ENCODE data around the gene CACHD1. TPM values are rescaled to one million over a fixed set of nuclear protein-coding genes. Genes with fewer than 3 reads are reported as not detected.

The CACHD1 gene
- total RNA-seq, 1 donor from 2014 or later, result 41.0 TPM

DNA sequence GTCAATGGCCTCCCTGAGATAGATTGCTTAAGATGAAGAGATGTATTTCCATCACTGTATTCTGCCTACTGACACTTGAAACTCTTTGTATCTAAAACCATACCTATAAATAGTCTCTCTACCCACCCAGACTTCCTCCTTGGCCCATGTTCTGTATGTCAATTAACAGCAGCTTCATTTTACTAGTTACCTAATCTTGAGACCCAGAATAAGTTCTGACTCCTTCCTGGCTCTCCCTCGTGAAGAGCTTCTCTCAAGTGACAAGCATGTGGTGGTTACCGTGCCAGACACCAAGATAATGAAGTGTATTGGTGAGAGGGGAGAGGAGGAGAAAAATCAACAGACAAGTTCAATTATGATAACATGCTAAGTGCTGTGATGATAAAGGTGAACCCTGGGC is 146.1 kb downstream of the CACHD1 start:
- peak overlapping the region; percentile 31 for H3K27ac Mint-ChIP-seq (ENCODE audit: unreplicated experiment)

DNA sequence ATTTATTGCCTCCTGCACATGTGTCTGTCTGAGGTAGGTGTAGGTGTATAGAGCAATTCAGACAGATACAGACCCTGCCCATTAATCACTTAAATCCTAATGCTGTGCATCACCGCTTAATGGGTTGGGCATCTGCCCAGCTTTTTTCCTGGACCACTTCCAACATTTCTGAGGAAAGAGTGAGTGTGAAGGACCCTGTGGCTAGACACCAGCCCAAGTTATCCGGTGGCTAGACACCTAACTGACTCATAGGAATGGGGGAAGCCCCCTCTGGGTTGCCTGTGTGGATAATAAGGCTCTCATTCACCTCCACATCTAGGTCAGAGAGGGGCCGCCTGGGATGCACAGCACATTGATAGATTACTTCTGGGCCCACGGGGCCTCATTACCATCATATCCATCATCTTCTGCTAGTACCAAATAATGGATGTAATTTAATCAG is 153.8 kb downstream of the CACHD1 start:
- DNase-seq (ENCODE audit: low read depth, low spot score), result no peak
- H3K4me1 Mint-ChIP-seq, result peaks cover 17% of the 10 kb centered on the region
- H3K4me3 Mint-ChIP-seq, result no peak overlapping the region
- H3K27me3 Mint-ChIP-seq (ENCODE audit: low read depth), result no peaks in the 10 kb centered on the region
- peaks cover 9% of the 10 kb centered on the region for H3K36me3 Mint-ChIP-seq (ENCODE audit: low read depth)
- no peaks in the 10 kb centered on the region for H3K9me3 Mint-ChIP-seq
- no peak for TF ChIP-seq CTCF (conservative IDR thresholded peaks at IDR 0.05)
- H3K27ac Mint-ChIP-seq (ENCODE audit: unreplicated experiment), result no peak overlapping the region

More for the DNA sequence above, 146.1 kb downstream of the CACHD1 start:
- no peak overlapping the region for H3K4me3 Mint-ChIP-seq
- H3K27me3 Mint-ChIP-seq (ENCODE audit: low read depth), result no peaks in the 10 kb centered on the region
- H3K9me3 Mint-ChIP-seq, result peaks cover 11% of the 10 kb centered on the region
- TF ChIP-seq CTCF (conservative IDR thresholded peaks at IDR 0.05), result no peak
- peaks cover 50% of the 10 kb centered on the region for H3K36me3 Mint-ChIP-seq (ENCODE audit: low read depth)
- no peak for DNase-seq (ENCODE audit: low read depth, low spot score)
- no peaks in the 10 kb centered on the region for H3K4me1 Mint-ChIP-seq

DNA sequence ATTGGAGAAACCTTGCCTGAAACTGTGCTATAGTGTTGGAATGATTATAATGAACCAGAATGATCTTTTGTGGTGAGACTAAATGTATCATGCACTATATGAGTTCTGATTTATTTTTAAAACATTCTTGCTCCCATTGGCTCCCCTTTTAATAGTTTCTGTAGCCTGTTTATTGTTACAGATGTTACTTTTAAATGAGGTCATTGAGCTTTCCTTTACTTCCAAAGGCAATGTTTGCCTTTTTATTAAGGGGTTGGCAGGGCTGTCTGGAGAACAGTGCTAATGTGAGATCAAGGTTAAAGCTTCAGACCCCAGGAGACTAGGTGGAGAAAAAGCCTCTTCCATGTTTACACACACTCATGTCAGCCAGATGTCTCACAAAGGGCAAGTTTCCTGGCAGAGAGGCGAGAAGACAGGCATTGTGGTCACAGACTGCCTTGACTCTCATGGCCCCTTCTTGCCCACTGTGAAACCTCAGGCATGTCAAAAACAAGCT is 154.3 kb downstream of the CACHD1 start:
- no peaks in the 10 kb centered on the region for H3K27me3 Mint-ChIP-seq (ENCODE audit: low read depth)
- no peak overlapping the region for H3K27ac Mint-ChIP-seq (ENCODE audit: unreplicated experiment)
- peaks cover 18% of the 10 kb centered on the region for H3K4me1 Mint-ChIP-seq

GRCh38 chr1:64624808-64625207 is 154.9 kb downstream of the CACHD1 start:
- Mint-ChIP-seq H3K27me3 (ENCODE audit: low read depth) (no peaks in the 10 kb centered on the region), H3K36me3 (ENCODE audit: low read depth) (peaks cover 6% of the 10 kb centered on the region), H3K9me3 (no peaks in the 10 kb centered on the region), H3K27ac (ENCODE audit: unreplicated experiment) (no peak overlapping the region), H3K4me1 (peaks cover 18% of the 10 kb centered on the region), H3K4me3 (no peak overlapping the region)
- no peak for DNase-seq (ENCODE audit: low read depth, low spot score)
- no peak for TF ChIP-seq CTCF (conservative IDR thresholded peaks at IDR 0.05)

More for the DNA sequence above, 154.3 kb downstream of the CACHD1 start:
- no peak for TF ChIP-seq CTCF (conservative IDR thresholded peaks at IDR 0.05)
- H3K36me3 Mint-ChIP-seq (ENCODE audit: low read depth), result peaks cover 6% of the 10 kb centered on the region
- H3K4me3 Mint-ChIP-seq, result no peak overlapping the region
- H3K9me3 Mint-ChIP-seq, result no peaks in the 10 kb centered on the region
- DNase-seq (ENCODE audit: low read depth, low spot score), result no peak

DNA sequence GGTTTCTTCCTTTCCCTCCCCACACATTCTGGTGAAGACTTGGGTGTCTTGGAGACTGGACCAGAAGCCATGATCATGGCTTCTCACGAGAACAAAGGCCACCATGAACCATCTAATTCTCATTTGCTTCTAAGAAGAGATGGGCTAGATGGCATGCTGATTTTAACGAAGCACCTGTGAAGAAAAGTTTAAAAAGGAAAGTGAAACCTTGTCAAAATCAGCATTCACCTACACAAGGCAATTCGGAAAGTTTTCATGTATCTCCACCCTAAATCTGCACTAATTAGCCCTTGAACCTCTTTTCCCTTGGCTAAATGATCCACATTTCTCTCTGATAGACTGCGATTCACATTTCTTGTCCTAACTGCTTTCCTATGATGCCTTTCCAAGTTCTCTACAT is 160.7 kb downstream of the CACHD1 start:
- H3K9me3 Mint-ChIP-seq, result no peaks in the 10 kb centered on the region
- no peak for TF ChIP-seq CTCF (conservative IDR thresholded peaks at IDR 0.05)
- peaks cover 44% of the 10 kb centered on the region for H3K4me1 Mint-ChIP-seq
- H3K4me3 Mint-ChIP-seq, result no peak overlapping the region
- H3K36me3 Mint-ChIP-seq (ENCODE audit: low read depth), result peaks cover 21% of the 10 kb centered on the region
- no peak overlapping the region for H3K27ac Mint-ChIP-seq (ENCODE audit: unreplicated experiment)
- H3K27me3 Mint-ChIP-seq (ENCODE audit: low read depth), result no peaks in the 10 kb centered on the region
- no peak for DNase-seq (ENCODE audit: low read depth, low spot score)

All from neural crest cell (in vitro differentiated cells).